GM23248 (cell line): ENCODE measurements around the gene SGSM1. TPM values are rescaled to one million over a fixed set of nuclear protein-coding genes. Genes with fewer than 3 reads are reported as not detected.

ENCODE experiments used
- DNase-seq: peaks from one replicate; pipeline ENCODE4 v3.0.0-alpha.2; 2015
- H2AFZ ChIP-seq: fragments of 200-600 bp; sonication (generic); 2 replicates; pipeline ENCODE4 v1.6.1; 2016; ENCODE audit warnings: antibody characterized with exemption
- H3F3A ChIP-seq: fragments of 200-600 bp; sonication (generic); 2 replicates; pipeline ENCODE4 v1.6.1; 2016; ENCODE audit warnings: mild to moderate bottlenecking, antibody characterized with exemption, mixed run types; ENCODE audit not compliant: insufficient read depth
- H3K27ac ChIP-seq: fragments of 200-600 bp; sonication (generic); 2 replicates; pipeline ENCODE4 v1.5.1; 2016; ENCODE audit warnings: mild to moderate bottlenecking
- H3K27me3 ChIP-seq: fragments of 200-600 bp; sonication (generic); replicated peaks from 2 replicates; pipeline ENCODE4 v1.6.1; 2016; ENCODE audit warnings: mild to moderate bottlenecking; ENCODE audit not compliant: insufficient read depth
- H3K36me3 ChIP-seq: fragments of 200-600 bp; sonication (generic); 2 replicates; pipeline ENCODE4 v1.6.1; 2016; ENCODE audit warnings: low read depth, mild to moderate bottlenecking
- H3K4me1 ChIP-seq: fragments of 200-600 bp; sonication (generic); 2 replicates; pipeline ENCODE4 v1.6.1; 2016; ENCODE audit warnings: mild to moderate bottlenecking; ENCODE audit not compliant: insufficient read depth
- H3K4me2 ChIP-seq: fragments of 200-600 bp; sonication (generic); one replicate; pipeline ENCODE4 v1.6.1; 2016; ENCODE audit warnings: mild to moderate bottlenecking; ENCODE audit not compliant: unreplicated experiment
- H3K4me3 ChIP-seq: fragments of 200-600 bp; sonication (generic); 2 replicates; pipeline ENCODE4 v1.5.1; 2016; ENCODE audit warnings: mild to moderate bottlenecking
- H3K79me2 ChIP-seq: fragments of 200-600 bp; sonication (generic); 2 replicates; pipeline ENCODE4 v1.6.1; 2016; ENCODE audit warnings: mild to moderate bottlenecking; ENCODE audit not compliant: insufficient read depth
- H3K9ac ChIP-seq: fragments of 200-600 bp; sonication (generic); 2 replicates; pipeline ENCODE4 v1.6.1; 2016; ENCODE audit warnings: mild to moderate bottlenecking
- H3K9me2 ChIP-seq: fragments of 200-600 bp; sonication (generic); 2 replicates; pipeline ENCODE4 v1.6.1; 2016; ENCODE audit warnings: mixed run types, mild to moderate bottlenecking, moderate library complexity; ENCODE audit not compliant: insufficient read depth
- H3K9me3 ChIP-seq: fragments of 200-600 bp; sonication (generic); one replicate; pipeline ENCODE4 v1.6.1; 2017; ENCODE audit warnings: low read depth
- H4K20me1 ChIP-seq: fragments of 200-600 bp; sonication (generic); 2 replicates; pipeline ENCODE4 v1.6.0; 2016; ENCODE audit not compliant: insufficient read depth
- EZH2 ChIP-seq: fragments of 200-600 bp; sonication (generic); IDR thresholded peaks from 2 replicates; pipeline ENCODE4 v1.6.1; 2018; ENCODE audit warnings: antibody characterized with exemption, mild to moderate bottlenecking; ENCODE audit not compliant: insufficient read depth, poor library complexity, severe bottlenecking
- EZH2phosphoT487 ChIP-seq: fragments of 200-600 bp; sonication (generic); IDR thresholded peaks from 2 replicates; pipeline ENCODE4 v1.6.1; 2018; ENCODE audit warnings: antibody characterized with exemption, moderate library complexity, mild to moderate bottlenecking, low read depth; ENCODE audit not compliant: insufficient read depth
- WGBS, 2 experiments: methylation state at CpG; one replicate each; pipeline ENCODE4 v1.1.6; 2015 to 2017; ENCODE audit warnings: low lambda C conversion rate in 2 of 2, low coverage in 1 of 2; ENCODE audit errors: missing lambda C conversion rate in 2 of 2; 5-methylcytosine and 5-hydroxymethylcytosine counted together
- in situ Hi-C: fragments of 300-500 bp; cut with MboI; formaldehyde crosslinking; loops from 2 replicates; pipeline ENCODE4 v1.15.0; 2020
- polyA plus RNA-seq: library from polyadenylated mRNA; unstranded; fragments of >200 nt; fragmentation: Nextera tagmentation; extraction: Ambion mirVana; gene quantifications from 2 replicates; pipeline ENCODE4 v1.2.1, GENCODE V29; 2016
- total RNA-seq: library from RNA; depleted of rRNA; stranded (reverse); fragments of >200 nt; shearing (Covaris generic); gene quantifications from 2 replicates; pipeline ENCODE4 v1.2.3, GENCODE V29; 2014

Gene SGSM1
- total and polyA plus RNA-seq, 2 experiments from 2014 or later = not detected

DNA sequence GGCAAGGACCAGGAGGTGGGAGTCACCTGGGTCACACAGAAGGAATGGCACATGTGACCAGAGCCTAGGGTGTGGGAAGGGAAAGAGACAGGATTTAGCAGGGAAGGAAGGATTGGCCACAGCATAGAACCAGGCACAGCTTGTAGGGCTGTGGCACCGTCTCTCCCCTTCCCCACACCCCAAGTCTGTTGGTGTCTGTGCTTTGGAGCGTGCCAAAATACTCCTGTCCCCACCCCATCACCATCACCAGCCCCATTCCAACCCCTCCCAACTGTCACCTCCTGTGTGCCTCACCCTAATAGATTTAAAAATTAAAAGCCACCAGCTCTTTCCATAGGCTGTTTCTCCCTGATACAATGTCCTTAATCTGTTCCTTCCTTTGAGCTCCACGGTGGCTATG is 18.2 kb downstream of the SGSM1 start:
- H3F3A ChIP-seq = no peaks in the 10 kb centered on the region
- no peaks in the 10 kb centered on the region for H3K36me3 ChIP-seq
- DNase-seq = no peak
- no peaks in the 10 kb centered on the region for H3K4me1 ChIP-seq
- WGBS, 2 experiments = 23 to 29% methylated on average over 3 of the region's 3 CpGs
- no peak overlapping the region for H2AFZ ChIP-seq
- TF ChIP-seq EZH2phosphoT487 = no peak
- no peak overlapping the region for H3K4me2 ChIP-seq
- H3K79me2 ChIP-seq = no peaks in the 10 kb centered on the region
- no peaks in the 10 kb centered on the region for H4K20me1 ChIP-seq
- no peaks in the 10 kb centered on the region for H3K9me3 ChIP-seq
- H3K9ac ChIP-seq = no peak overlapping the region
- H3K9me2 ChIP-seq = no peaks in the 10 kb centered on the region
- H3K27me3 ChIP-seq = no peaks in the 10 kb centered on the region; the same call in none of the 2 replicates
- in situ Hi-C loops = no loop called here
- H3K27ac ChIP-seq = no peak overlapping the region
- H3K4me3 ChIP-seq = no peak overlapping the region

DNA sequence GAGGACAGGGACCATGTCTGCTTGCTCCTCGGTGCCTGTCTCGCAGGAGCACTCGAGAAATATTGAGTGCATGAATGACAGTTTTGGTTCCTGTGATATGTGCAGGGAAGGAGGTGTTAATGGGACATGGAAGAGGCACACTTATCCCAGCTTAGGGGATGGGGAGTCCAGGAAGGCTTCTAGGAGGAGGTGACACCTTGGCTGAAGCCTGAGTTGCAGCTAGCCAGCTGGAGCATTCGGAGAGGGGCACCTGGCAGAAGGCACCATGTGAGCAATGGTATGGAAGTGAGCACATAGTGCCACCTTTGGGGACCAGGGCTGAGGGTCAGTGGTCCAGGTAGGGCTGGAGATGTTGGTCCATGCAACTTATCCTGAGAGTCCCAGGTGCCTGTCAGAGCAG is 18.9 kb downstream of the SGSM1 start:
- H2AFZ ChIP-seq = no peak overlapping the region
- H3K9me2 ChIP-seq = no peaks in the 10 kb centered on the region
- WGBS, 2 experiments = 45 to 51% methylated on average over 4 of the region's 4 CpGs
- no peak overlapping the region for H3K4me2 ChIP-seq
- TF ChIP-seq EZH2phosphoT487 = no peak
- no peak for TF ChIP-seq EZH2
- no peaks in the 10 kb centered on the region for H4K20me1 ChIP-seq
- H3K4me3 ChIP-seq = no peak overlapping the region
- no peaks in the 10 kb centered on the region for H3F3A ChIP-seq
- no peaks in the 10 kb centered on the region; the same call in none of the 2 replicates for H3K27me3 ChIP-seq
- no peaks in the 10 kb centered on the region for H3K9me3 ChIP-seq
- in situ Hi-C loops = no loop called here
- no peaks in the 10 kb centered on the region for H3K79me2 ChIP-seq
- H3K27ac ChIP-seq = no peak overlapping the region
- no peaks in the 10 kb centered on the region for H3K36me3 ChIP-seq
- no peak for DNase-seq
- no peaks in the 10 kb centered on the region for H3K4me1 ChIP-seq
- no peak overlapping the region for H3K9ac ChIP-seq

DNA sequence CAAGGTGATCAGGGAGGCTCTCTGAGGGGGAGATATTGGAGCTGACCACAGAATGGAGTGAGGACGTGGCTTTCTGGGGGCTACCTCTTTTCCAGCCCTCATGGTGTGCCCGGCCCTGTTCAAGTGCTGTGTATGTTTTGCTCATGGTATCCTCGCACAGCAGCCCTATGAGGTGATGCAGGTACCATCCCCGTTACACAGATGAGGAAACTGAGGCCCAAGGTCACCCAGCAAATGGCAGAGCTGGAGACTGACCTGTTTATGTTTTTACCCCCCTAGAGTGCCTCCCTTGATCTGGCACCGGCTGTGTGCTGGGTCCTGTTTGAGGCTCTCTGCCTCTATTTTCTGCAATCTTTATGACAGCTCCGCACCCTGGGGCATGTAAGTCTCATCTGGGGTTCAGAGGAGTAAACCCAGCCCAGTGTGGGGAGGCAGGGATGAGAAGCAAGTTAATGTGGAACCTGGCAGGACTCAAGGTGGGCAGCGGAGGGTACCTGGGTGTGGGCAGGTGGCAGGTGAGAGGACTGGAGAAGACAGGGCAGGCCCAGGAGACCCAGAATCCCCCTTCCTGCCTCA is 20.8 kb downstream of the SGSM1 start:
- H3K4me1 ChIP-seq = no peaks in the 10 kb centered on the region
- H3K36me3 ChIP-seq = no peaks in the 10 kb centered on the region
- in situ Hi-C loops = no loop called here
- H3K9me3 ChIP-seq = no peaks in the 10 kb centered on the region
- H3F3A ChIP-seq = no peaks in the 10 kb centered on the region
- H4K20me1 ChIP-seq = no peaks in the 10 kb centered on the region
- no peak overlapping the region for H3K9ac ChIP-seq
- no peak overlapping the region for H2AFZ ChIP-seq
- no peaks in the 10 kb centered on the region for H3K79me2 ChIP-seq
- no peaks in the 10 kb centered on the region for H3K9me2 ChIP-seq
- H3K27me3 ChIP-seq = no peaks in the 10 kb centered on the region; the same call in 1 of the 2 replicates
- no peak for DNase-seq
- no peak overlapping the region for H3K4me2 ChIP-seq
- TF ChIP-seq EZH2 = no peak
- TF ChIP-seq EZH2phosphoT487 = no peak
- H3K27ac ChIP-seq = no peak overlapping the region
- 46 to 47% methylated on average over 7 of the region's 7 CpGs for WGBS, 2 experiments
- H3K4me3 ChIP-seq = no peak overlapping the region

GRCh38 chr22:24827296-24827695 is 21.3 kb downstream of the SGSM1 start:
- no peaks in the 10 kb centered on the region for H3K9me2 ChIP-seq
- H3K9ac ChIP-seq = no peak overlapping the region
- H3K27me3 ChIP-seq = no peaks in the 10 kb centered on the region; the same call in 1 of the 2 replicates
- no peaks in the 10 kb centered on the region for H3F3A ChIP-seq
- H2AFZ ChIP-seq = no peak overlapping the region
- H3K4me3 ChIP-seq = no peak overlapping the region
- no peak for DNase-seq
- H3K36me3 ChIP-seq = no peaks in the 10 kb centered on the region
- H4K20me1 ChIP-seq = no peaks in the 10 kb centered on the region
- H3K9me3 ChIP-seq = no peaks in the 10 kb centered on the region
- WGBS, 2 experiments = 41 to 47% methylated on average over 8 to 9 of the region's 9 CpGs
- no peak for TF ChIP-seq EZH2phosphoT487
- in situ Hi-C loops = no loop called here
- no peaks in the 10 kb centered on the region for H3K4me1 ChIP-seq
- H3K27ac ChIP-seq = no peak overlapping the region
- H3K79me2 ChIP-seq = no peaks in the 10 kb centered on the region
- no peak overlapping the region for H3K4me2 ChIP-seq
